ENCODE data around the gene CMTM5.
A peak's percentile ranks its signal among the peaks of the same experiment; 100 is the strongest.

The CMTM5 gene

GRCh38 chr14:23373041-23373440 is 3.8 kb upstream of the CMTM5 start:
- H3K36me3 ChIP-seq = no peaks in the 10 kb centered on the region
- no peak overlapping the region for H3K9ac ChIP-seq
- TF ChIP-seq Cebpa-rat (IDR thresholded peaks at IDR 0.05) = no peak
- no peaks in the 10 kb centered on the region; a peak in 1 of 22 replicates for H3K27me3 ChIP-seq
- no peak overlapping the region for H3K4me3 ChIP-seq
- H3K9me3 ChIP-seq (replicated peaks in 1 of 11) = no peaks in the 10 kb centered on the region
- H3K4me1 ChIP-seq = peaks cover 15 to 26% (median 24%) of the 10 kb centered on the region in 10 experiments; a peak in 19 of 20 replicates
- H4K20me1 ChIP-seq = 0 out of 22 replicates have a peak, but pooled peaks cover 0 to 5% (median 0%) of the 10 kb centered on the region in 11 experiments
- no peak overlapping the region for H3K27ac ChIP-seq
- H3K4me2 ChIP-seq = no peak overlapping the region

GRCh38 chr14:23375527-23376251 is 1.2 kb upstream of the CMTM5 start:
- Histone ChIP-seq H3K4me2 (peak overlapping the region in 1 of 11 experiments; percentile 74; a peak in 4 of 22 replicates), H3K9me3 (replicated peaks in 1 of 11) (no peaks in the 10 kb centered on the region), H3K27ac (no peak overlapping the region), H3K9ac (no peak overlapping the region), H3K36me3 (no peaks in the 10 kb centered on the region), H3K4me3 (no peak overlapping the region), H3K27me3 (no peaks in the 10 kb centered on the region; a peak in 1 of 22 replicates), H3K4me1 (peaks cover 15 to 48% (median 29%) of the 10 kb centered on the region in 10 experiments; a peak in 19 of 20 replicates), H4K20me1 (peaks cover 0 to 5% (median 0%) of the 10 kb centered on the region in 11 experiments; a peak in 2 of 22 replicates)
- no peak for TF ChIP-seq Cebpa-rat (IDR thresholded peaks at IDR 0.05)

GRCh38 chr14:23377198-23377550 is 328 bp downstream of the CMTM5 start:
- TF ChIP-seq Cebpa-rat (IDR thresholded peaks at IDR 0.05) = no peak
- Histone ChIP-seq H3K36me3 (no peaks in the 10 kb centered on the region), H3K4me3 (peak overlapping the region in 2 of 10 experiments; percentile 9 to 12; a peak in 1 of 20 replicates), H3K27ac (peak overlapping the region in 6 of 11 experiments; percentile 14 to 54 (median 36); a peak in 7 of 22 replicates), H3K27me3 (peaks cover 0 to 7% (median 0%) of the 10 kb centered on the region in 11 experiments; a peak in 2 of 22 replicates), H3K9me3 (replicated peaks in 1 of 11) (no peaks in the 10 kb centered on the region), H3K9ac (peak overlapping the region in 8 of 11 experiments; percentile 7 to 49 (median 32); a peak in 12 of 22 replicates), H3K4me1 (peaks cover 15 to 60% (median 40%) of the 10 kb centered on the region in 10 experiments; a peak in 19 of 20 replicates), H3K4me2 (peak overlapping the region; percentile 46 to 96 (median 77)), H4K20me1 (peaks cover 0 to 6% (median 0%) of the 10 kb centered on the region in 11 experiments; a peak in 3 of 22 replicates)

- Histone ChIP-seq H3K4me3 (no peak overlapping the region), H3K9me3 (replicated peaks in 1 of 11) (no peaks in the 10 kb centered on the region), H3K4me1 (peaks cover 15 to 67% (median 47%) of the 10 kb centered on the region in 10 experiments; a peak in 19 of 20 replicates), H3K9ac (peak overlapping the region in 4 of 11 experiments; percentile 8 to 49 (median 36); a peak in 5 of 22 replicates), H3K4me2 (peak overlapping the region; percentile 46 to 96 (median 77); a peak in 21 of 22 replicates), H3K27ac (peak overlapping the region in 5 of 11 experiments; percentile 14 to 54 (median 31); a peak in 4 of 22 replicates), H4K20me1 (peaks cover 0 to 6% (median 0%) of the 10 kb centered on the region in 11 experiments; a peak in 3 of 22 replicates), H3K27me3 (peaks cover 0 to 7% (median 0%) of the 10 kb centered on the region in 11 experiments; a peak in 5 of 22 replicates), H3K36me3 (no peaks in the 10 kb centered on the region)
- TF ChIP-seq Cebpa-rat (IDR thresholded peaks at IDR 0.05) = no peak
These were observed 1.0 kb downstream of the CMTM5 start for GRCh38 chr14:23377573-23378563.

DNA sequence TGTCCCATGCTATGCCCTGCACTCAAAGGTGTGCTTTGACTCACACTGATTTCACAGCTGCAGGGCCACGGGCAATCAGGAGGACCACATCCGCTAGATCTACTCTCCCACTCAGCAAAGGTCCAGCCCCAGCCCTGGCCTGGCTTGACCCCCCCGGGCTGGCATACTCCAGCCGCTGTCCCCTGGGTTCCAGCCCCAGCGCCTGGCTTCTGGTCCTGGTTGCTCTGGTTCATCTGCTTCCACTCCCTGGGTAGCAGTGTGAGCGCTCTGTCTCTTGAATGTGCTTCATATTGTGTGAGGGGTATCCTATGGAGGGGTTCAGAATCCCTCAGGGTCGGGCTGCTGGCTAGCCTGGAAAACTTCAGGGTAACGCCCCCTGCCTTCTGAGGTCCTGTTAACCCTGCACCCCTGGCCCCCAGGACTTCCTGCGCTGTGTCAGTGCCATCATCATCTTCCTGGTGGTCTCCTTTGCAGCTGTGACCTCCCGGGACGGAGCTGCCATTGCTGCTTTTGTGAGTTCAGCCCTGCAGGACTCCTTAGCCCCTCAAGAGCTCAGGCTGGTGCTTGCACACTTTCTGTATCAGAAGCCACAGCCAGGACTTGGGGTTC is 1.9 kb downstream of the CMTM5 start:
- Histone ChIP-seq H3K9me3 (replicated peaks in 1 of 11) (no peaks in the 10 kb centered on the region), H3K4me1 (peaks cover 15 to 67% (median 47%) of the 10 kb centered on the region in 10 experiments; a peak in 19 of 20 replicates), H3K27ac (no peak overlapping the region), H3K9ac (no peak overlapping the region), H3K27me3 (peaks cover 0 to 9% (median 0%) of the 10 kb centered on the region in 11 experiments; a peak in 5 of 22 replicates), H4K20me1 (peaks cover 0 to 6% (median 0%) of the 10 kb centered on the region in 11 experiments; a peak in 3 of 22 replicates), H3K4me3 (no peak overlapping the region), H3K4me2 (peak overlapping the region in 6 of 11 experiments; percentile 12 to 96 (median 85); a peak in 6 of 22 replicates), H3K36me3 (no peaks in the 10 kb centered on the region)
- TF ChIP-seq Cebpa-rat (IDR thresholded peaks at IDR 0.05) = no peak

GRCh38 chr14:23379366-23380196 is 2.7 kb downstream of the CMTM5 start:
- H3K9me3 ChIP-seq (replicated peaks in 1 of 11) = no peaks in the 10 kb centered on the region
- H3K4me2 ChIP-seq = peak overlapping the region in 4 of 11 experiments; percentile 11 to 96 (median 48); a peak in 5 of 22 replicates
- H3K4me3 ChIP-seq = no peak overlapping the region
- H3K9ac ChIP-seq = no peak overlapping the region
- no peak overlapping the region for H3K27ac ChIP-seq
- H3K27me3 ChIP-seq = peaks cover 0 to 12% (median 0%) of the 10 kb centered on the region in 11 experiments; a peak in 5 of 22 replicates
- peaks cover 0 to 6% (median 0%) of the 10 kb centered on the region in 11 experiments; a peak in 3 of 22 replicates for H4K20me1 ChIP-seq
- peaks cover 15 to 67% (median 47%) of the 10 kb centered on the region in 10 experiments; a peak in 19 of 20 replicates for H3K4me1 ChIP-seq
- no peak for TF ChIP-seq Cebpa-rat (IDR thresholded peaks at IDR 0.05)
- H3K36me3 ChIP-seq = no peaks in the 10 kb centered on the region

DNA sequence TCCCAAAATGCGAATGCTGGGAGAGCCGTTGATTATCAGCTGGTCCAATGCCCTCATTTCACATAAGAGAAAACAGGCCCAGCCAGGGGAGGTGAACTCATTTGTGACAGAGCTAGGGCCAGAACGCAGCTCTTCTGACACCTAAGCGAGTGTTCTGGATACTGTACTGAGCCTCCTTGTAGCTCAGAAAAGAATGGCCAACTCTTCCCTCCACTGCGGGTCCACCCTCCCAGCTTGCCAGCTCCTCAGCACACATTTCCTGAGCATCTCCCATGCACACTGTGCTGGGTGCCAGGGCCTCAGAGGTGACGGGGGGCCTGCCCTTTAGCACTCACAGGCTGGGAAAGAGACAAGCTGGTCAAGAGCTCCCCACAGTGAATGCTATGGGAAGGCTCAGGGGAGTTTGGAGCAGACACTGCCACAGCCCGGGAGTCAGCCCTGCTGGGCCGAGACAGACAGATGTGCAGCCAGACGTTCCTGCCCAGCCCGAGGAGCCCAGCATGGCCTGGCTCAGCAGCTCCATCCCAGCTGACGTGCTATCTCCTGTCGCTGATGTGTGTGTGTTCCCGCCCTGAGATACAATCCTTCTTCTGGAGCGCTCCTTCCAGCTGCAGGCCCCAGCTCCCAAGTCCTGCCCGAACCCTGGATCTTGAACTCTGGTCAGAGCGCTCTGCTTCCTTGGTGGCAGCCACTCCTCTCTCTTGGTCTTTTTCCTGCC is 3.5 kb downstream of the CMTM5 start:
- Histone ChIP-seq H3K9ac (no peak overlapping the region), H3K27me3 (peaks cover 0 to 12% (median 0%) of the 10 kb centered on the region in 11 experiments; a peak in 5 of 22 replicates), H4K20me1 (peaks cover 0 to 6% (median 0%) of the 10 kb centered on the region in 11 experiments; a peak in 3 of 22 replicates), H3K4me2 (no peak overlapping the region), H3K9me3 (replicated peaks in 1 of 11) (no peaks in the 10 kb centered on the region), H3K27ac (no peak overlapping the region), H3K4me3 (no peak overlapping the region), H3K4me1 (peaks cover 15 to 67% (median 47%) of the 10 kb centered on the region in 10 experiments; a peak in 19 of 20 replicates), H3K36me3 (no peaks in the 10 kb centered on the region)
- TF ChIP-seq Cebpa-rat (IDR thresholded peaks at IDR 0.05) = no peak
